ENCODE measurements around the gene NUDT3.

NUDT3 gene

GRCh38 chr6:34237722-34238584, 154.5 kb downstream of the NUDT3 start:
- DNase-seq, result peak; percentile 63

- peak; percentile 31 for DNase-seq
These were observed 155.2 kb downstream of the NUDT3 start for GRCh38 chr6:34237316-34237721.

- peak; percentile 89 for DNase-seq
These were observed 155.8 kb downstream of the NUDT3 start, which contains the start of gene HMGA1 for GRCh38 chr6:34236443-34237315. Gene HMGA1 (plus strand): TSS chr6:34236873. CDS start chr6:34240781, 3,908 bp downstream.

- DNase-seq, result peak; percentile 54
These were observed 156.4 kb downstream of the NUDT3 start for GRCh38 chr6:34236131-34236442.

- peak; percentile 63 for DNase-seq
These were observed 156.9 kb downstream of the NUDT3 start for GRCh38 chr6:34235307-34236130.

GRCh38 chr6:34234667-34235306, 157.7 kb downstream of the NUDT3 start:
- no peak for DNase-seq

- no peak for DNase-seq
These were observed 158.6 kb downstream of the NUDT3 start for GRCh38 chr6:34233867-34234266.

- DNase-seq, result no peak
These were observed 159.6 kb downstream of the NUDT3 start for GRCh38 chr6:34232901-34233300.

GRCh38 chr6:34231566-34232336, 160.7 kb downstream of the NUDT3 start:
- DNase-seq, result no peak

GRCh38 chr6:34230653-34231371, 161.7 kb downstream of the NUDT3 start:
- DNase-seq, result no peak

GRCh38 chr6:34229877-34230276, 162.6 kb downstream of the NUDT3 start:
- DNase-seq, result no peak

Data from effector CD4-positive, alpha-beta T cell (primary cell).